Neural crest cell (in vitro differentiated cells): Measurements from ENCODE around the gene IGF2BP2. TPM values are rescaled to one million over a fixed set of nuclear protein-coding genes. Genes with fewer than 3 reads are reported as not detected.

ENCODE experiments used
- DNase-seq: peaks from one replicate; pipeline ENCODE4 v3.0.0; 2021; ENCODE audit warnings: low read depth, mixed read lengths, low spot score
- H3K27ac Mint-ChIP-seq: one replicate; pipeline ENCODE4 v1.8.0; 2021; ENCODE audit warnings: mild to moderate bottlenecking, mixed read lengths; ENCODE audit not compliant: unreplicated experiment
- H3K27me3 Mint-ChIP-seq: 2 replicates; pipeline ENCODE4 v1.8.0; 2021; ENCODE audit warnings: low read depth, mild to moderate bottlenecking, mixed read lengths
- H3K36me3 Mint-ChIP-seq: 2 replicates; pipeline ENCODE4 v1.8.0; 2021; ENCODE audit warnings: low read depth, mild to moderate bottlenecking, mixed read lengths
- H3K4me1 Mint-ChIP-seq: 2 replicates; pipeline ENCODE4 v1.8.0; 2021; ENCODE audit warnings: mixed read lengths
- H3K4me3 Mint-ChIP-seq: one replicate; pipeline ENCODE4 v1.8.0; 2021; ENCODE audit warnings: mild to moderate bottlenecking, mixed read lengths
- H3K9me3 Mint-ChIP-seq: 2 replicates; pipeline ENCODE4 v1.8.0; 2021; ENCODE audit warnings: mixed read lengths
- CTCF ChIP-seq: fragments of 200-600 bp; sonication (generic); conservative IDR thresholded peaks from 2 replicates; pipeline ENCODE4 v1.5.0; 2021; ENCODE audit warnings: antibody characterized with exemption, mild to moderate bottlenecking
- total RNA-seq: library from RNA; stranded (reverse); gene quantifications from 2 replicates; pipeline ENCODE4 v1.2.1, GENCODE V29; 2021

Gene IGF2BP2
- total RNA-seq, 1 donor from 2014 or later = 141 TPM

GRCh38 chr3:185632996-185633395, 191.8 kb downstream of the IGF2BP2 start:
- H3K4me1 Mint-ChIP-seq = peaks cover 6% of the 10 kb centered on the region
- DNase-seq = no peak
- no peak for TF ChIP-seq CTCF

GRCh38 chr3:185631508-185632206, 193.2 kb downstream of the IGF2BP2 start:
- DNase-seq = no peak
- Mint-ChIP-seq H3K4me1 (no peaks in the 10 kb centered on the region), H3K27me3 (no peaks in the 10 kb centered on the region), H3K9me3 (no peaks in the 10 kb centered on the region), H3K27ac (no peak overlapping the region), H3K4me3 (peak overlapping the region; percentile 11), H3K36me3 (peaks cover 2% of the 10 kb centered on the region)
- TF ChIP-seq CTCF = no peak

More at GRCh38 chr3:185632996-185633395, 191.8 kb downstream of the IGF2BP2 start:
- H3K36me3 Mint-ChIP-seq = no peaks in the 10 kb centered on the region
- peaks cover 3% of the 10 kb centered on the region for H3K27me3 Mint-ChIP-seq
- no peak overlapping the region for H3K27ac Mint-ChIP-seq
- no peaks in the 10 kb centered on the region for H3K9me3 Mint-ChIP-seq
- H3K4me3 Mint-ChIP-seq = peak overlapping the region; percentile 20

- H3K4me3 Mint-ChIP-seq = no peak overlapping the region
- no peaks in the 10 kb centered on the region for H3K9me3 Mint-ChIP-seq
- H3K36me3 Mint-ChIP-seq = peaks cover 2% of the 10 kb centered on the region
- no peaks in the 10 kb centered on the region for H3K4me1 Mint-ChIP-seq
- no peak for DNase-seq
- no peak overlapping the region for H3K27ac Mint-ChIP-seq
- TF ChIP-seq CTCF = no peak
- H3K27me3 Mint-ChIP-seq = no peaks in the 10 kb centered on the region
Measured at GRCh38 chr3:185631108-185631507, 193.7 kb downstream of the IGF2BP2 start.

- Mint-ChIP-seq H3K27me3 (no peaks in the 10 kb centered on the region), H3K9me3 (no peaks in the 10 kb centered on the region), H3K4me1 (no peaks in the 10 kb centered on the region), H3K36me3 (peaks cover 2% of the 10 kb centered on the region), H3K27ac (peak overlapping the region; percentile 71), H3K4me3 (peak overlapping the region; percentile 54)
- no peak for TF ChIP-seq CTCF
- DNase-seq = no peak
Measured at GRCh38 chr3:185630182-185630622, 194.6 kb downstream of the IGF2BP2 start.

GRCh38 chr3:185629554-185630181, 195.2 kb downstream of the IGF2BP2 start:
- Mint-ChIP-seq H3K27ac (peak overlapping the region; percentile 71), H3K36me3 (peaks cover 2% of the 10 kb centered on the region)

More at GRCh38 chr3:185629554-185630181, 195.2 kb downstream of the IGF2BP2 start:
- no peaks in the 10 kb centered on the region for H3K9me3 Mint-ChIP-seq
- no peak for DNase-seq
- TF ChIP-seq CTCF = no peak
- no peaks in the 10 kb centered on the region for H3K27me3 Mint-ChIP-seq
- peak overlapping the region; percentile 54 for H3K4me3 Mint-ChIP-seq
- no peaks in the 10 kb centered on the region for H3K4me1 Mint-ChIP-seq
